Epithelial cell of proximal tubule (primary cell): ENCODE data around the gene PYGL. TPM values are rescaled to one million over a fixed set of nuclear protein-coding genes. Genes with fewer than 3 reads are reported as not detected.

Experiments used
- DNase-seq: peaks from one replicate; pipeline ENCODE4 v3.0.0-alpha.2; 2011; ENCODE audit warnings: low read depth
- H3K4me3 ChIP-seq: 2 replicates; pipeline ENCODE4 v1.5.1; 2011; ENCODE audit warnings: low read depth, mild to moderate bottlenecking, low read length
- total RNA-seq: library from RNA; depleted of rRNA; stranded (reverse); fragments of >200 nt; gene quantifications from 2 replicates; pipeline ENCODE4 v1.2.3, GENCODE V29; 2015
- TF ChIP-seq, protein P1 (sequence below): conservative IDR thresholded peaks from 2 replicates; pipeline ENCODE4 v1.5.1; 2012; ENCODE audit warnings: low read depth, mild to moderate bottlenecking, low read length

The PYGL gene
- total RNA-seq, 1 donor from 2014 or later: 96.8 TPM

- no peak overlapping the region for H3K4me3 ChIP-seq
- TF ChIP-seq, protein P1, sequence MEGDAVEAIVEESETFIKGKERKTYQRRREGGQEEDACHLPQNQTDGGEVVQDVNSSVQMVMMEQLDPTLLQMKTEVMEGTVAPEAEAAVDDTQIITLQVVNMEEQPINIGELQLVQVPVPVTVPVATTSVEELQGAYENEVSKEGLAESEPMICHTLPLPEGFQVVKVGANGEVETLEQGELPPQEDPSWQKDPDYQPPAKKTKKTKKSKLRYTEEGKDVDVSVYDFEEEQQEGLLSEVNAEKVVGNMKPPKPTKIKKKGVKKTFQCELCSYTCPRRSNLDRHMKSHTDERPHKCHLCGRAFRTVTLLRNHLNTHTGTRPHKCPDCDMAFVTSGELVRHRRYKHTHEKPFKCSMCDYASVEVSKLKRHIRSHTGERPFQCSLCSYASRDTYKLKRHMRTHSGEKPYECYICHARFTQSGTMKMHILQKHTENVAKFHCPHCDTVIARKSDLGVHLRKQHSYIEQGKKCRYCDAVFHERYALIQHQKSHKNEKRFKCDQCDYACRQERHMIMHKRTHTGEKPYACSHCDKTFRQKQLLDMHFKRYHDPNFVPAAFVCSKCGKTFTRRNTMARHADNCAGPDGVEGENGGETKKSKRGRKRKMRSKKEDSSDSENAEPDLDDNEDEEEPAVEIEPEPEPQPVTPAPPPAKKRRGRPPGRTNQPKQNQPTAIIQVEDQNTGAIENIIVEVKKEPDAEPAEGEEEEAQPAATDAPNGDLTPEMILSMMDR: no peak
- DNase-seq: no peak
Observed at GRCh38 chr14:50978529-50978871, 34.2 kb upstream of the PYGL start.

GRCh38 chr14:50977863-50978528 is 33.7 kb upstream of the PYGL start:
- H3K4me3 ChIP-seq: no peak overlapping the region
- TF ChIP-seq, protein P1: no peak
- no peak for DNase-seq

GRCh38 chr14:50974118-50974517 is 29.8 kb upstream of the PYGL start:
- no peak for DNase-seq
- TF ChIP-seq, protein P1: no peak
- H3K4me3 ChIP-seq: no peak overlapping the region

DNA sequence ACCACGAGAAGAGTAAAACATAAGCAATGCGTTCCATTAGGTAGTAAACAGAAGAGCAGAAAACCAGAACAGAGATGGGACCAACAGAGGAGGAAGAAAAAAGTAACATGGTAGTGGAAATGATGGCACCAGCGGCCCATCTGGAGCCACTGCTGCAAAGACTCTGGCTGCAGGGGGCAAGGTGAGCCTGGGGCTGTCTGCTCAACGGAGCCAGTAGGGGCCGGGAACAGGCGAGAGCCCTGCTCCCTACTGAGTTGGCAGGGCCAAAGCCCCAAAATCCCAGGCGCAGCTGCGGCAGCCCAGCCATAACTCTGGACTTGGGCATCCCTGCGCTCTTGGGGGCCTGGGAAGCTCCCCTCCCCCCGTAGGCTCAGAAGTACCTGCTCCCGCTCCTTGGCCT is 28.5 kb upstream of the PYGL start:
- no peak for DNase-seq
- TF ChIP-seq, protein P1: no peak
- H3K4me3 ChIP-seq: no peak overlapping the region

DNA sequence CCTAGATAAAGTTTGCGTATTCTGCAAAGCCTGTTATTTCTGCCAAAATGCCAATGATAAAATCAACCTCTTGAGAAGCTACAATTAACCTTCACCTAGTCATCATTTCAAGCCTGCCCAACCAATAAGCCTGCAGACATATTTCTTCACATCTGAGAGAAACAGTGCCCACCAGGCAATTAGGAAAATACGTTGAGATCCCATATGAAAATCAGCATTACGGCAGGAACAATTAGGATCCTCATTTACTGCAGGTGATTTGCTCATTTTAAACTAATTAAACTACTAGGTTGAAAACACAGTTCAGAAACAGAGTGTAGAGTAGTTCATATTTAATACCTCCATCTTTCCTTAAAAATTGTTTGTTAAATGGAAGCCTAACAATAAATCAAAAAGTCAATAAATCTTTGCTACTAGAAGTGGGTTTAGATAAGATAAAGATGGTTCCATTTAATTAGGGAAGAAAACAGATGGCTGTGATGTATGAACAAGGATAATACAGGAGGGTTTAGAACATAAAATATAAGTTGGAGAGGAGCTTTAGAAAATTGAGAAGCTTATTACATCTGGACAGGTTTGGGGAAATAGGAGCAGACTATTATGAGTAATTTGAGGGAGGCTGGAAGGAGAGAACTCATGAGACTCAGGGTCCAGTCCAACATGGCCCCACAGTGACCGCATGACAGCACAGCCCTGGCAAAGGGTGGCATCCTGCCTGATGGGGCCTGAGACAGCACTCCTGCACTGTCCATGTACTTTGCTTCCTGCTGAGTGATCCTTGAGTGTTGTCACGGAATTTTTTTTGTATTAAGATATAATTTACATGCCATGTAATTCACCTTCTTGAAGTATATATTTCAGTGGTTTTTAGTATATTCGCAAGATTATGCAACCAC is 26.9 kb upstream of the PYGL start:
- TF ChIP-seq, protein P1: no peak
- H3K4me3 ChIP-seq: no peak overlapping the region
- no peak for DNase-seq

DNA sequence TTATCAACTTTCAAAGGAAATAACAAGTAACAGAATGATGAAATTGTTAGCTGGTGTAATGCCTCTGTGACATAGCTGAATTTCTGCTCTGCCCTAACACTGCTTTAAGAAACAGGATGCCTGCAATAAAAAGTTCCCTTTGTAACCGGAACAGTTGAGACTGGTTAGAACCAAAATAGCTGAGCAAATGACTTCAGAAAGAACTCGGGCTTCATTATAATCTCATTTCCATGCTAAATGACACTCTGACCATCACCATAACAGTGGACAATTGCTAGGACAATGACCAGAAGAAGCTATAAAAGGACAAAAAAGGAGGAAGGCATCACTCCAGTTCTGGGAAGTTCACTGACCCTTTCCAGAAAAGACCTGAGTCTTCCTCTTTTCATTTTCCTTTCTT is 23.5 kb upstream of the PYGL start:
- TF ChIP-seq, protein P1: no peak
- no peak for DNase-seq
- H3K4me3 ChIP-seq: no peak overlapping the region
